Erythroblast (primary cell): ENCODE data around the gene NEUROD2.

Source experiments
- GATA1 ChIP-seq: IDR thresholded peaks from 2 replicates; pipeline ENCODE4 v1.6.1; 2011; ENCODE audit warnings: low read depth, mild to moderate bottlenecking, control low read depth, low read length, moderate library complexity
- POLR2A ChIP-seq: IDR thresholded peaks from 2 replicates; pipeline ENCODE4 v1.6.1; 2011; ENCODE audit warnings: mild to moderate bottlenecking, low read length

DNA sequence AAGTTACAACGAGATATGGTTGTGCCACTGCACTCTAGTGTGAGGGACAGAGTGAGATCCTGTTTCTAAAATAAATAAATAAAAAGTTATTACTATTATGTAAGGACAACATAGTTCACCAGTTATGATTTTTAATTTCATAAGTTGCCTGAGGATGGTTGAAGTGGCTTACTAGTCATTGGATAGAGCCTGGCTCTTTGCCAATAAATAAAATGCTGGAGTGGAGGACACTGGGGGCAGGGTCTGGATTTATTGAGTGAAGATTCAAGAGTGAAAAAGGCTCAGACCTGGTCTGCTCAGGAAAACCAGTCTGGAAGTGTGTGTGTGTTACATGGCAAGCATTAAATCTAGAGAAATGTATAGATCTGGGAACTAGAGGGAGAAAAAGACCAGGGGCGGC is 31.3 kb upstream of the NEUROD2 start:
- TF ChIP-seq POLR2A, result no peak
- TF ChIP-seq GATA1, result no peak
